Vagina (tissue), 2 donors: ENCODE results near the gene P3H1.

ENCODE experiments used
- POLR2A ChIP-seq, 2 donors: fragments of 450-650 bp; IDR thresholded peaks; one replicate each; pipeline ENCODE4 v1.6.1; 2017; ENCODE audit warnings: antibody characterized with exemption in 2 of 2, mild to moderate bottlenecking in 2 of 2, moderate library complexity in 2 of 2
- TF ChIP-seq, protein P1 (sequence below), 3 experiments: fragments of 450-650 bp in 2 of 3; fragments of 200-600 bp in 1 of 3; sonication (generic) in 1 of 3; IDR thresholded peaks; one replicate each; pipeline ENCODE4 v1.5.1; 2017 to 2019; ENCODE audit warnings: antibody characterized with exemption in 3 of 3, mild to moderate bottlenecking in 2 of 3, moderate library complexity in 2 of 3

DNA sequence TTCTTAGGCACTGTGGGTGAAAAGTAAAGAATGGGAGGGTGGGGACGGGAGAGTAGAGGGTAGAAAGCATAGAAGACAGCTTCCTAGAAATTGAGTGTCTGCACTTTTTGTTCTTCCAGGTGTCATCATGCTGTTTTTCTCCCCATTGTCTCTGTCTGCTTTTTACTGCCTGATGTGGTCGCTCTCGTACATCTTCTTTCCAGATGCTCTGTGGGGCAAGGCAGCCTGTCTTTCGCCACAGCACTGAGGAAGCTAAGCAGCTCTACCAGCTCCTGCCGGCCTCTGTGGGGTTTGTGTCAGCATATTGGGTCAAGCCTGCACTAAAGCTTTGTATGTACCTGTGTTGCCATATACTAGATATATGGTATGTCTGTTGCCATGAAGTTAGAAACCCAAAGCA, 31.2 kb upstream of the P3H1 start:
- TF ChIP-seq, protein P1, sequence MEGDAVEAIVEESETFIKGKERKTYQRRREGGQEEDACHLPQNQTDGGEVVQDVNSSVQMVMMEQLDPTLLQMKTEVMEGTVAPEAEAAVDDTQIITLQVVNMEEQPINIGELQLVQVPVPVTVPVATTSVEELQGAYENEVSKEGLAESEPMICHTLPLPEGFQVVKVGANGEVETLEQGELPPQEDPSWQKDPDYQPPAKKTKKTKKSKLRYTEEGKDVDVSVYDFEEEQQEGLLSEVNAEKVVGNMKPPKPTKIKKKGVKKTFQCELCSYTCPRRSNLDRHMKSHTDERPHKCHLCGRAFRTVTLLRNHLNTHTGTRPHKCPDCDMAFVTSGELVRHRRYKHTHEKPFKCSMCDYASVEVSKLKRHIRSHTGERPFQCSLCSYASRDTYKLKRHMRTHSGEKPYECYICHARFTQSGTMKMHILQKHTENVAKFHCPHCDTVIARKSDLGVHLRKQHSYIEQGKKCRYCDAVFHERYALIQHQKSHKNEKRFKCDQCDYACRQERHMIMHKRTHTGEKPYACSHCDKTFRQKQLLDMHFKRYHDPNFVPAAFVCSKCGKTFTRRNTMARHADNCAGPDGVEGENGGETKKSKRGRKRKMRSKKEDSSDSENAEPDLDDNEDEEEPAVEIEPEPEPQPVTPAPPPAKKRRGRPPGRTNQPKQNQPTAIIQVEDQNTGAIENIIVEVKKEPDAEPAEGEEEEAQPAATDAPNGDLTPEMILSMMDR (IDR thresholded peaks at IDR 0.05) = no peak
- no peak for TF ChIP-seq POLR2A (IDR thresholded peaks at IDR 0.05)
